Inferior parietal cortex (tissue), 1 donor: ENCODE data around the gene SLC2A4RG.
"Not testable (repeated sequence)": the region's sequence is repeated elsewhere in the genome, so short reads cannot be mapped to it uniquely, and the experiment has no call there.

Experiments used
- DNase-seq: peaks from one replicate; pipeline ENCODE4 v3.0.0-alpha.2; 2016; ENCODE audit errors: extremely low spot score

The SLC2A4RG gene

DNA sequence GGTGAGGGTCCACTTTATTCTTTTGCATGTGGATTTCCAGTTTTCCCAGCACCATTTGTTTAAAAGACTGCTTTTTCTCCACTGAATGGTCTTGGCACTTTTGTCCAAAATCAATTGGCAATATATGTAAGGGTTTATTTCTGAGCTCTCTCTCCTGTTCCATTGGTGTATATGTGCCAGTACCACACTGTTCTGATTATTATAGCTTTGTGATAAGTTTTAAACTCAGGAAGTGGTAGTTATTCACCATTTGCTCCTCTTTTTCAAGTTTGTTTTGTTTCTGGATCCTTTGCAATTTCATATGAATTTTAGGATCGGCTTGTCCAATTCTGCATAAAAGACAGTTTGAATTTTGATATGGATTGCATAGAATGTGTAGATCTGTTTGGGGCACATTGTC, 27.4 kb upstream of the SLC2A4RG start:
- DNase-seq: no peak

- DNase-seq: no peak
Measured at GRCh38 chr20:63714858-63715257, 24.7 kb upstream of the SLC2A4RG start.

DNA sequence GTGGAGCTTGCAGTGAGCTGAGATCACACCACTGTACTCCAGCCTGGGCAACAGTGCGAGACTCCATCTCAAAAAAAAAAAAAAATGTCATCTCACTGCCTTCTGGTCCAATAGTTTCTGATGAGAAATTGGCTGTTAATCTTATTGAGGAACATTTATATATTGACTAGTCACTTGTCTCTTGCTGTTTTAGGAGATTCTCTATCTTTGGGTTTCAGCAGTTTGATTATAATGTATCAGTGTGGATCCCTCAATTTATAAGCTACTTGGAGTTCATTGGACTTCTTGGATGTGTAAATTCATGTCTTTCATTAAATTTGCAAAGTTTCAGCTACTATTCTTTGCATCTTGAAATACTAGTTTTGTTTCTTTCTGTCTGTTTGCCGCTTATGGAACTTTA, 20.6 kb upstream of the SLC2A4RG start:
- DNase-seq: no peak

DNA sequence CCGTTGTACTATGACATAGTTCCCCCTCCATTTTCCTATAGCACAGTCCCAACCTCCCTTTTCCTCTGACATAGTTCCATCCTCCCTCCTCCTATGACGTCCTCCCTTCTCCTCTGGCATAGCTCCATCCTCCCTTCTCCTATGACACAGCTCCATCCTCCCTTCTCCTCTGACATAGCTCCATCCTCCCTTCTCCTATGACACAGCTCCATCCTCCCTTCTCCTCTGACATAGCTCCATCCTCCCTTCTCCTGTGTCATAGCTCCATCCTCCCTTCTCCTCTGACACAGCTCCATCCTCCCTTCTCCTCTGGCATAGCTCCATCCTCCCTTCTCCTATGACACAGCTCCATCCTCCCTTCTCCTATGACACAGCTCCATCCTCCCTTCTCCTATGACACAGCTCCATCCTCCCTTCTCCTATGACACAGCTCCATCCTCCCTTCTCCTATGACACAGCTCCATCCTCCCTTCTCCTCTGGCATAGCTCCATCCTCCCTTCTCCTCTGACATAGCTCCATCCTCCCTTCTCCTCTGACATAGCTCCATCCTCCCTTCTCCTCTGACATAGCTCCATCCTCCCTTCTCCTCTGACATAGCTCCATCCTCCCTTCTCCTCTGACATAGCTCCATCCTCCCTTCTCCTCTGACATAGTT, 16.5 kb upstream of the SLC2A4RG start:
- DNase-seq: not testable (repeated sequence)

- DNase-seq: not testable (repeated sequence)
Measured at GRCh38 chr20:63730189-63730733, 9.3 kb upstream of the SLC2A4RG start.

- DNase-seq: no peak
Measured at GRCh38 chr20:63731410-63731809, 8.2 kb upstream of the SLC2A4RG start.

DNA sequence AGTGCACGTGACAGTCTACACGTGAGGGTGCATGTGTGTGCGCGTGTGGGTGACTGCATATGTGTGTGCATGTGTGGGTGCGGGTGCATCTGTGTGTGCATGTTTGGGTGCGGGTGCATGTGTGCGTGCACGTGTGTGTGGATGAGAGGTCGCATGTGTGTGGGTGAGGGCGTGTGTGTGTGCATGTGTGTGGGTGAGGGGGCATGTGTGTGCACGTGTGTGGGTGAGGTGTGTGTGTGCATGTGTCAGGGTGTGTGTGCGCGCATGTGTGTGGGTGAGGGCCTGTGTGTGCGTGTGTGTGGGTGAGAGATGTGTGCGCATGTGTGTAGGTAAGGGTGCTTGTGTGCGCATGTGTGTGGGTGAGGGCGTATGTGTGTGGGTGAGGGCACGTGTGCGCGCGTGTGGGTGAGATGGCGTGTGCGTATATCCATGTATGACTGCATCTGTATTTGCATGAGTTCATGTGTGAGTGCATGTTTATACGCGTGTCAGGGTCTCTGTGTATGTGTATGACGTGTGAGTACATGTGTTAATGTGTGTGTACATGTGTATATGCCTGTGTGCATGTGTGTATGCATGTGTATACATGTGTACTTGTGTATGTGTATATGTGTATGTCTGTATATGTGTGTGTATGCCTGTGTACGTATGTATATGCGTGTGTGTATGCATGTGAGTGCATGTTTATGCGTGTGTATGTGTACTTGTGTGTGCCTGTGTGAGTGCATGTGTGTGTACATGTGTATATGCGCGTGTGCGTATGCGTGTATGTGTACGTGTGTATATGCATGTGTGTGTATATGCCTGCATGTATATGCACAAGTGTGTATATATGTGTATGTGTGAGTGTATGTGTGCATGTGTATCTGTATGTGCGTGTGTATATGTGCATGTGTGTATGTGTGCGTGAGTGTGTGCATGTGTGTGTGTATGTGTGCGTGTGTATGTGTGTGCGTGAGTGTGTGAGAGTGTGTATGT, 7.2 kb upstream of the SLC2A4RG start:
- DNase-seq: no peak

- no peak for DNase-seq
Measured at GRCh38 chr20:63733117-63733516, 6.5 kb upstream of the SLC2A4RG start.

DNA sequence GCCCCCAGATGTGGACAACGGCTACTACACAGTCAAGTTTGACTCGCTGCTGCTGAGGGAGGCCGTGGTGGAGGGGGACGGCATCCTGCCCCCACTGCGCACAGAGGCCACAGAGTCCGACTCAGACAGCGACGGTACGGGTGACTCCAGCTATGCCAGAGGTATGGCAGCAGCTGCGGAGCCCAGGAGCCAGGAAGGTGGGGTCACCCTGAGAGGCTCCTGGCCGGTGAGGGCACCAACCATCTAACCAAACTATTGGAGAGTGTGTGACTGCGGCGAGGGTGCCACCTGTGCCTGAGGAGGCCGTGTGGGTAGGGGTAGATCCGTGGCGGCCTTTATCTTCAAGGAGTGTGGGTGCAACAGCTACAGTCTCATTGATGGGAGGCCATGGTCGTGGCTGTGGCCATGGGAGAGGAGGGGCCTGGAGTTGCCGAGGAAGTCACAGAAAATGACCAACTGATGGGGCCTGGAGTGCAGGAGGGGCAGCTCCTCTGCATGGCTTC, 5.9 kb upstream of the SLC2A4RG start:
- no peak for DNase-seq

DNA sequence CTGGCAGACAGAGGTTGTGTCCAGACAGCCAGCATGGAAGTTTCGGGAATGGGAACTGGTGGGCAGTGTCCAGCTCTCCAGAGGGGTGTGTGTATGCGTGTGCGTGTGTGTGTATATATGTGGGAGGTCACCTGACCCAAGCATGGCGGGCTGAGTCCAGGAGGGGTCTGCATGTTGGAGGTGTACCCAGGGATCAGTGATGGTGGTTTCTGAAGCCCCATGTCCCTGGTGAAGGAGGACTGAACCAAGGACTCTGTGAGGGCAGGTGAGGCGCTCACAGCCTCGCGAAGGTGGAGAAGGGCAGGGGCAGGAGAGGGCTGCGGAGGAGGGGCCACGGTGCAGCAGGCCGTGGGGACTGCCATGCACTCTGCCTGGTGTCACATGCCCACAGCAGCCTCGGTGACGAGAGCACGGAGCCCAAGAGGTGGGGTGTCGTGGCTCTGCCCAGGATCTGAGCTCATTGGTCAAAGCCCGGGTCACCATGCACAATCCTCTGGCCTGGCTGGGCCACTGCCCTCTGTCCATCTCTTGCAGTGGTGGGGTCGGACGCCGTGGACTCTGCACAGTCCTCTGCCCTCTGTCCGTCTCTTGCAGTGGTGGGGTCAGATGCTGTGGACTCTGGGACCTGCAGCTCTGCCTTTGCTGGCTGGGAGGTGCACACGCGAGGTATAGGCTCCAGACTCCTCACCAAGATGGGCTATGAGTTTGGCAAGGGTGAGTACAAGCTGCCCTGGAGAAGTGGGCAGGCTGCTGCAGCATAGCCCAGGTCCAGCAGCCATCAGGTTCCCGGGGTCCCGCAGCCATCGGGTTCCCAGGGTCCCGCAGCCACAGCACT, 5.2 kb upstream of the SLC2A4RG start:
- no peak for DNase-seq

DNA sequence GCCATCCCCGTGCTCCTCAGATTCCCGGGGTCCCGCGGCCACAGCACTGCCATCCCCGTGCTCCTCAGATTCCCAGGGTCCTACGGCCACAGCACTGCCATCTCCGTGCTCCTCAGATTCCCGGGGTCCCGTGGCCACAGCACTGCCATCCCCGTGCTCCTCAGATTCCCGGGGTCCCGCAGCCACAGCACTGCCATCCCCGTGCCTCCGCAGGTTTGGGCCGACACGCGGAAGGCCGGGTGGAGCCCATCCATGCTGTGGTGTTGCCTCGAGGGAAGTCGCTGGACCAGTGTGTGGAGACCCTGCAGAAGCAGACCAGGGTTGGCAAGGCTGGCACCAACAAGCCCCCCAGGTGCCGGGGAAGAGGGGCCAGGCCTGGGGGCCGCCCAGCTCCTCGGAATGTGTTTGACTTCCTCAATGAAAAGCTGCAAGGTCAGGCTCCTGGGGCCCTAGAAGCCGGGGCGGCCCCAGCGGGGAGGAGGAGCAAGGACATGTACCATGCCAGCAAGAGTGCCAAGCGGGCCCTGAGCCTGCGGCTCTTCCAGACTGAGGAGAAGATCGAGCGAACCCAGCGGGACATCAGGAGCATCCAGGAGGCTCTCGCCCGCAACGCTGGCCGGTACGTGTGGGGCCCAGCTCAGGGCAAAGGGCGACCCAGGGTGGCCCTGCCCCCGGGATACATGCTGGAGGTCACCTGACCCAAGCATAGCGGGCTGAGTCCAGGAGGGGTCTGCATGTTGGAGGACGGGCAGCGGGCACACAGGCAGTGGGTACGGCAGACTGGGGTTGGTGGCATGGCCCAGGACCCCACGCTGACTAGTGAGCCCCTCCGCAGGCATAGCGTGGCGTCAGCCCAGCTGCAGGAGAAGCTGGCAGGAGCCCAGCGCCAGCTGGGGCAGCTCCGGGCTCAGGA, 4.4 kb upstream of the SLC2A4RG start:
- DNase-seq: no peak

- DNase-seq: no peak
Measured at GRCh38 chr20:63735859-63736718, 3.5 kb upstream of the SLC2A4RG start, which contains the start of gene LIME1. LIME1 (plus strand) TSS chr20:63736664; CDS start chr20:63737550, 886 bp downstream.

- DNase-seq: no peak
Measured at GRCh38 chr20:63736893-63737694, 2.5 kb upstream of the SLC2A4RG start.

- DNase-seq: no peak
Measured at GRCh38 chr20:63737695-63737944, 2.0 kb upstream of the SLC2A4RG start.

DNA sequence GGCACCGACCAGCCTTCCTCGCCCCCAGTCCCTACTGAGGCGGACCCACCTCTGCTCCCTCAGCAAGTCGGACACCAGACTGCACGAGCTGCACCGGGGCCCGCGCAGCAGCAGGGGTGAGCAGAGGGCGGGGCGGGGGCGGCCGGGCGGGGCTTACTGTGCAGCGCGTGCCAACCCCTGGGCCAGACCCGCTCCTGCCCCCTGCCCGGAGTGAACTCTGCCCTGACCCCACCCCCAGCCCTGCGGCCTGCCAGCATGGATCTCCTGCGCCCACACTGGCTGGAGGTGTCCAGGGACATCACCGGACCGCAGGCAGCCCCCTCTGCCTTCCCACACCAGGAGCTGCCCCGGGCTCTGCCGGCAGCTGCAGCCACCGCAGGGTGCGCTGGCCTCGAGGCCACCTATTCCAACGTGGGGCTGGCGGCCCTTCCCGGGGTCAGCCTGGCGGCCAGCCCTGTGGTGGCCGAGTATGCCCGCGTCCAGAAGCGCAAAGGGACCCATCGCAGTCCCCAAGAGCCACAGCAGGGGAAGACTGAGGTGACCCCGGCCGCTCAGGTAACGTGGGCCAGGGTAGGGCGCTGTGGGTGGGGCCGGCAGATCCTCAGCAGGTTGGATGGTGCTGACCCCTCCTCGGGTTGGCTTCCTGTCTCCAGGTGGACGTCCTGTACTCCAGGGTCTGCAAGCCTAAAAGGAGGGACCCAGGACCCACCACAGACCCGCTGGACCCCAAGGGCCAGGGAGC, 1.5 kb upstream of the SLC2A4RG start:
- no peak for DNase-seq

- no peak for DNase-seq
Measured at GRCh38 chr20:63738687-63739129, 868 bp upstream of the SLC2A4RG start.

- no peak for DNase-seq
Measured at GRCh38 chr20:63740070-63740626, 572 bp downstream of the SLC2A4RG start.
